PC-9 (cell line): ENCODE measurements around the gene DLG1. TPM values are rescaled to one million over a fixed set of nuclear protein-coding genes. Genes with fewer than 3 reads are reported as not detected.
"Not testable (repeated sequence)": the region's sequence is repeated elsewhere in the genome, so short reads cannot be mapped to it uniquely, and the experiment has no call there.

ENCODE experiments used
- BruUV-seq: library from RNA; stranded (reverse); fragments of 400-500 nt; replicated peaks from 2 replicates; lab custom pipeline; 2021; lab: Mats Ljungman, UMichigan
- CTCF ChIA-PET: fragments of 300-600 bp; sonication (Branson Sonifier 250); formaldehyde crosslinking; loops from one replicate; lab custom pipeline; 2022; ENCODE audit warnings: antibody characterized with exemption; lab: Charles Lee
- POLR2A ChIA-PET: fragments of 300-600 bp; sonication (Branson Sonifier 250); formaldehyde crosslinking; loops from one replicate; lab custom pipeline; 2022; ENCODE audit warnings: antibody characterized with exemption; ENCODE audit not compliant: unreplicated experiment; lab: Charles Lee
- DNase-seq, 2 experiments: peaks; one replicate each; pipeline versions ENCODE4 v3.0.0 to v3.0.0-alpha.2; 2015 to 2022; ENCODE audit warnings: mixed read lengths in 1 of 2
- H2AFZ ChIP-seq: fragments of 200-600 bp; sonication (generic); 2 replicates; pipeline ENCODE4 v1.8.1; 2017; ENCODE audit warnings: antibody characterized with exemption
- H3F3A ChIP-seq: fragments of 200-600 bp; sonication (generic); 2 replicates; pipeline ENCODE4 v1.8.1; 2017; ENCODE audit warnings: antibody characterized with exemption, mild to moderate bottlenecking, low read depth; ENCODE audit not compliant: insufficient read depth
- H3K27ac ChIP-seq: fragments of 200-600 bp; sonication (generic); 2 replicates; pipeline ENCODE4 v1.6.1; 2016; ENCODE audit warnings: mixed run types
- H3K27me3 ChIP-seq: fragments of 200-600 bp; sonication (generic); 2 replicates; pipeline ENCODE4 v1.6.1; 2016; ENCODE audit warnings: low read depth, mixed run types; ENCODE audit not compliant: insufficient read depth
- H3K36me3 ChIP-seq: fragments of 200-600 bp; sonication (generic); 2 replicates; pipeline ENCODE4 v1.6.1; 2016; ENCODE audit warnings: low read depth, mixed run types
- H3K4me1 ChIP-seq: fragments of 200-600 bp; sonication (generic); replicated peaks from 2 replicates; pipeline ENCODE4 v1.6.1; 2016; ENCODE audit warnings: mixed run types; ENCODE audit not compliant: insufficient read depth
- H3K4me2 ChIP-seq: fragments of 200-600 bp; sonication (generic); 2 replicates; pipeline ENCODE4 v1.6.1; 2017; ENCODE audit warnings: mixed run types
- H3K4me3 ChIP-seq: fragments of 200-600 bp; sonication (generic); 2 replicates; pipeline ENCODE4 v1.6.1; 2016; ENCODE audit warnings: mixed run types
- H3K79me2 ChIP-seq: fragments of 200-600 bp; sonication (generic); 2 replicates; pipeline ENCODE4 v1.6.1; 2017; ENCODE audit warnings: low read depth, mixed run types
- H3K9me2 ChIP-seq: fragments of 200-600 bp; sonication (generic); 2 replicates; pipeline ENCODE4 v1.8.1; 2017; ENCODE audit warnings: mild to moderate bottlenecking; ENCODE audit not compliant: insufficient read depth
- H3K9me3 ChIP-seq: fragments of 200-600 bp; sonication (generic); 2 replicates; pipeline ENCODE4 v1.8.1; 2016; ENCODE audit warnings: low read depth; ENCODE audit not compliant: insufficient read depth
- H4K20me1 ChIP-seq: fragments of 200-600 bp; sonication (generic); 2 replicates; pipeline ENCODE4 v1.8.1; 2017; ENCODE audit not compliant: insufficient read depth
- CTCF ChIP-seq: fragments of 200-600 bp; sonication (generic); conservative IDR thresholded peaks from 2 replicates; pipeline ENCODE4 v1.6.1; 2017; ENCODE audit warnings: mixed run types, antibody characterized with exemption, mild to moderate bottlenecking, moderate library complexity
- EZH2 ChIP-seq: fragments of 200-600 bp; sonication (generic); IDR thresholded peaks from 2 replicates; pipeline ENCODE4 v1.8.0; 2017; ENCODE audit warnings: antibody characterized with exemption, low read depth
- intact Hi-C: fragments of 100-400 bp; cut with micrococcal nuclease; formaldehyde crosslinking; loops from one replicate; pipeline ENCODE4 v1.10.0; 2022; ENCODE audit not compliant: unreplicated experiment
- total RNA-seq: library from RNA; stranded (reverse); gene quantifications from 2 replicates; pipeline ENCODE4 v1.2.3, GENCODE V29; 2021

Gene DLG1
- total RNA-seq, 1 experiment from 2014 or later, result 201 TPM

GRCh38 chr3:197216914-197217313 lies 81.5 kb downstream of the DLG1 start:
- Histone ChIP-seq H3K9me2 (no peaks in the 10 kb centered on the region), H2AFZ (no peak overlapping the region), H3K27me3 (no peaks in the 10 kb centered on the region), H3K9me3 (no peaks in the 10 kb centered on the region), H4K20me1 (peaks cover 89% of the 10 kb centered on the region), H3F3A (peaks cover 76% of the 10 kb centered on the region), H3K27ac (no peak overlapping the region), H3K4me2 (no peak overlapping the region), H3K36me3 (0 out of 2 replicates have a peak, but pooled peaks cover 6% of the 10 kb centered on the region), H3K4me3 (no peak overlapping the region), H3K79me2 (peaks cover 99% of the 10 kb centered on the region), H3K4me1 (peaks cover 12% of the 10 kb centered on the region; the same call in 1 of the 2 replicates)
- BruUV-seq, result no TSS peak
- TF ChIP-seq CTCF (no peak), EZH2 (no peak)
- ChIA-PET POLR2A (no interaction called here), CTCF (no interaction called here)
- DNase-seq, result no peak
- intact Hi-C loops, result no loop called here

GRCh38 chr3:197216169-197216860 lies 82.1 kb downstream of the DLG1 start:
- no peak for DNase-seq
- no peaks in the 10 kb centered on the region for H3K27me3 ChIP-seq
- H3K4me1 ChIP-seq, result peaks cover 7% of the 10 kb centered on the region; the same call in 1 of the 2 replicates
- TF ChIP-seq CTCF (no peak), EZH2 (no peak)
- ChIA-PET POLR2A (no interaction called here), CTCF (no interaction called here)
- H3K27ac ChIP-seq, result no peak overlapping the region
- 0 out of 2 replicates have a peak, but pooled peaks cover 4% of the 10 kb centered on the region for H3K9me3 ChIP-seq
- H3F3A ChIP-seq, result peaks cover 77% of the 10 kb centered on the region
- H3K4me3 ChIP-seq, result no peak overlapping the region
- no TSS peak for BruUV-seq
- peaks cover 89% of the 10 kb centered on the region for H4K20me1 ChIP-seq
- no peaks in the 10 kb centered on the region for H3K9me2 ChIP-seq
- peaks cover 12% of the 10 kb centered on the region; the same call in 1 of the 2 replicates for H3K36me3 ChIP-seq
- H2AFZ ChIP-seq, result no peak overlapping the region
- H3K79me2 ChIP-seq, result peaks cover 99% of the 10 kb centered on the region
- no peak overlapping the region for H3K4me2 ChIP-seq
- intact Hi-C loops, result no loop called here

GRCh38 chr3:197212290-197212689 lies 86.1 kb downstream of the DLG1 start:
- no TSS peak for BruUV-seq
- intact Hi-C loops, result no loop called here
- TF ChIP-seq EZH2, result no peak
- Histone ChIP-seq H3K79me2 (peaks cover 97% of the 10 kb centered on the region), H3K4me2 (no peak overlapping the region), H4K20me1 (peaks cover 85% of the 10 kb centered on the region), H3K27ac (no peak overlapping the region), H3K9me3 (0 out of 2 replicates have a peak, but pooled peaks cover 4% of the 10 kb centered on the region), H3K4me1 (no peaks in the 10 kb centered on the region), H2AFZ (no peak overlapping the region), H3F3A (peaks cover 67% of the 10 kb centered on the region), H3K9me2 (no peaks in the 10 kb centered on the region), H3K27me3 (no peaks in the 10 kb centered on the region), H3K36me3 (peaks cover 19% of the 10 kb centered on the region), H3K4me3 (no peak overlapping the region)
- ChIA-PET POLR2A (no interaction called here), CTCF (no interaction called here)
- DNase-seq, result no peak

GRCh38 chr3:197211698-197212097 lies 86.7 kb downstream of the DLG1 start:
- H2AFZ ChIP-seq, result not testable (repeated sequence)
- peaks cover 87% of the 10 kb centered on the region for H4K20me1 ChIP-seq

More at GRCh38 chr3:197211698-197212097, 86.7 kb downstream of the DLG1 start:
- Histone ChIP-seq H3K36me3 (peaks cover 19% of the 10 kb centered on the region), H3F3A (peaks cover 69% of the 10 kb centered on the region), H3K79me2 (peaks cover 97% of the 10 kb centered on the region)
- intact Hi-C loops, H3K27me3 ChIP-seq, H3K9me3 ChIP-seq, H3K9me2 ChIP-seq, BruUV-seq, H3K4me1 ChIP-seq, H3K4me2 ChIP-seq, H3K4me3 ChIP-seq, DNase-seq, H3K27ac ChIP-seq: not testable (repeated sequence)
- ChIA-PET POLR2A (interaction anchor here (0.6 kb wide), 1 partner anchor 120 kb away, joined by 5 read pairs; no protein-coding TSS in a partner anchor), CTCF (interaction anchor here (0.6 kb wide), 1 partner anchor 21 kb away, joined by 3 read pairs; no protein-coding TSS in a partner anchor)
